Measurements from ENCODE around the gene ADGRA1.
A peak's percentile ranks its signal among the peaks of the same experiment; 100 is the strongest.
"Not testable (repeated sequence)": the region's sequence is repeated elsewhere in the genome, so short reads cannot be mapped to it uniquely, and the experiment has no call there.

Gene ADGRA1

GRCh38 chr10:133142523-133143199 is 54.9 kb downstream of the ADGRA1 start:
- DNase-seq, result no peak

- DNase-seq, result no peak
Observed at GRCh38 chr10:133143200-133143533, 55.4 kb downstream of the ADGRA1 start.

GRCh38 chr10:133143546-133143945 is 55.8 kb downstream of the ADGRA1 start:
- no peak for DNase-seq

- no peak for DNase-seq
Observed at GRCh38 chr10:133144771-133145170, 57.0 kb downstream of the ADGRA1 start.

GRCh38 chr10:133150226-133150625 is 62.5 kb downstream of the ADGRA1 start:
- DNase-seq, result no peak

GRCh38 chr10:133150656-133151055 is 62.9 kb downstream of the ADGRA1 start:
- no peak for DNase-seq

GRCh38 chr10:133151071-133151470 is 63.3 kb downstream of the ADGRA1 start:
- DNase-seq, result not testable (repeated sequence)

GRCh38 chr10:133151543-133151972 is 63.8 kb downstream of the ADGRA1 start:
- no peak for DNase-seq

- no peak for DNase-seq
Observed at GRCh38 chr10:133154411-133154810, 66.7 kb downstream of the ADGRA1 start.

- no peak for DNase-seq
Observed at GRCh38 chr10:133154996-133155778, 67.5 kb downstream of the ADGRA1 start.

GRCh38 chr10:133156674-133157579 is 69.2 kb downstream of the ADGRA1 start:
- DNase-seq, result peak in 1 of 56 donors; percentile 11

- DNase-seq, result no peak
Observed at GRCh38 chr10:133157662-133158436, 70.1 kb downstream of the ADGRA1 start.

- no peak for DNase-seq
Observed at GRCh38 chr10:133158437-133158755, 70.7 kb downstream of the ADGRA1 start.

GRCh38 chr10:133158756-133159610 is 71.3 kb downstream of the ADGRA1 start:
- peak in 6 of 56 donors; percentile 16 to 49 (median 42) for DNase-seq

GRCh38 chr10:133159611-133159949 is 71.9 kb downstream of the ADGRA1 start:
- DNase-seq, result no peak

- DNase-seq, result peak in 3 of 56 donors; percentile 19 to 49 (median 26)
Observed at GRCh38 chr10:133159950-133160825, 72.5 kb downstream of the ADGRA1 start, which contains the start of gene KNDC1. Gene KNDC1 (plus strand): TSS chr10:133160219. CDS start chr10:133160468, 249 bp downstream.

- DNase-seq, result no peak
Observed at GRCh38 chr10:133160826-133161471, 73.2 kb downstream of the ADGRA1 start.

- DNase-seq, result no peak
Observed at GRCh38 chr10:133161486-133162109, 73.9 kb downstream of the ADGRA1 start.

All from amygdala (tissue), 56 donors.